WERI-Rb-1 (cell line): ENCODE data around the gene IGFLR1.
"Not testable (repeated sequence)": the region's sequence is repeated elsewhere in the genome, so short reads cannot be mapped to it uniquely, and the experiment has no call there.

ENCODE experiments used
- DNase-seq: peaks from one replicate; pipeline ENCODE4 v3.0.0-alpha.2; 2020
- H3K27ac ChIP-seq: fragments of 250-450 bp; sonication (Bioruptor Pico); 2 replicates; pipeline ENCODE4 v1.5.1; 2020; ENCODE audit warnings: mild to moderate bottlenecking, moderate library complexity
- H3K27me3 ChIP-seq: fragments of 250-450 bp; sonication (Bioruptor Pico); 2 replicates; pipeline ENCODE4 v1.5.1; 2021; ENCODE audit warnings: mild to moderate bottlenecking, low read depth, moderate library complexity; ENCODE audit not compliant: insufficient read depth, severe bottlenecking
- H3K36me3 ChIP-seq: fragments of 250-450 bp; sonication (Bioruptor Pico); 2 replicates; pipeline ENCODE4 v1.5.1; 2020; ENCODE audit warnings: mild to moderate bottlenecking, moderate library complexity
- H3K4me3 ChIP-seq: 2 replicates; pipeline ENCODE4 v1.5.1; 2011; ENCODE audit warnings: low read depth, mild to moderate bottlenecking, control low read depth, low read length
- H3K9me3 ChIP-seq: fragments of 250-450 bp; sonication (Bioruptor Pico); 2 replicates; pipeline ENCODE4 v1.5.1; 2021; ENCODE audit warnings: mild to moderate bottlenecking, moderate library complexity; ENCODE audit not compliant: severe bottlenecking
- CTCF ChIP-seq: IDR thresholded peaks from 2 replicates; pipeline ENCODE4 v1.5.1; 2011; ENCODE audit warnings: low read depth, mild to moderate bottlenecking, control low read depth, inconsistent platforms, low read length

Gene IGFLR1

GRCh38 chr19:35724560-35724959 is 17.7 kb downstream of the IGFLR1 start:
- TF ChIP-seq CTCF, result no peak
- H3K36me3 ChIP-seq, result peaks cover 91% of the 10 kb centered on the region
- no peak for DNase-seq

GRCh38 chr19:35724132-35724531 is 18.1 kb downstream of the IGFLR1 start:
- not testable (repeated sequence) for H3K9me3 ChIP-seq, H3K4me3 ChIP-seq, H3K27me3 ChIP-seq, H3K27ac ChIP-seq, DNase-seq
- H3K36me3 ChIP-seq, result peaks cover 89% of the 10 kb centered on the region

More at GRCh38 chr19:35724560-35724959, 17.7 kb downstream of the IGFLR1 start:
- Histone ChIP-seq H3K27me3 (no peaks in the 10 kb centered on the region), H3K4me3 (no peak overlapping the region), H3K27ac (no peak overlapping the region), H3K9me3 (no peaks in the 10 kb centered on the region)

GRCh38 chr19:35723671-35724070 is 18.6 kb downstream of the IGFLR1 start:
- H3K9me3 ChIP-seq, result no peaks in the 10 kb centered on the region
- no peak for TF ChIP-seq CTCF
- H3K4me3 ChIP-seq, result no peak overlapping the region
- no peaks in the 10 kb centered on the region for H3K27me3 ChIP-seq
- peaks cover 85% of the 10 kb centered on the region for H3K36me3 ChIP-seq
- no peak overlapping the region for H3K27ac ChIP-seq
- no peak for DNase-seq

GRCh38 chr19:35722897-35723296 is 19.4 kb downstream of the IGFLR1 start:
- TF ChIP-seq CTCF, result no peak
- no peak overlapping the region for H3K4me3 ChIP-seq

GRCh38 chr19:35722461-35722860 is 19.8 kb downstream of the IGFLR1 start:
- no peak for DNase-seq
- H3K36me3 ChIP-seq, result peaks cover 73% of the 10 kb centered on the region
- no peaks in the 10 kb centered on the region for H3K27me3 ChIP-seq
- no peaks in the 10 kb centered on the region for H3K9me3 ChIP-seq
- TF ChIP-seq CTCF, result no peak
- no peak overlapping the region for H3K27ac ChIP-seq
- no peak overlapping the region for H3K4me3 ChIP-seq

More at GRCh38 chr19:35722897-35723296, 19.4 kb downstream of the IGFLR1 start:
- Histone ChIP-seq H3K27ac (no peak overlapping the region), H3K36me3 (peaks cover 77% of the 10 kb centered on the region), H3K27me3 (no peaks in the 10 kb centered on the region), H3K9me3 (no peaks in the 10 kb centered on the region)
- DNase-seq, result no peak

- no peak for DNase-seq
- Histone ChIP-seq H3K27me3 (no peaks in the 10 kb centered on the region), H3K27ac (no peak overlapping the region), H3K36me3 (peaks cover 64% of the 10 kb centered on the region), H3K9me3 (no peaks in the 10 kb centered on the region), H3K4me3 (no peak overlapping the region)
- no peak for TF ChIP-seq CTCF
Observed at GRCh38 chr19:35721374-35721773, 20.9 kb downstream of the IGFLR1 start.
